ENCODE data around the gene FSTL3. TPM values are rescaled to one million over a fixed set of nuclear protein-coding genes. Genes with fewer than 3 reads are reported as not detected.

Gene FSTL3
- total and polyA plus RNA-seq, 2 of the 13 experiments (the other 11 are each of a cell fraction or from before 2014, with no cell fraction given), result 13.5 to 15.6 TPM

DNA sequence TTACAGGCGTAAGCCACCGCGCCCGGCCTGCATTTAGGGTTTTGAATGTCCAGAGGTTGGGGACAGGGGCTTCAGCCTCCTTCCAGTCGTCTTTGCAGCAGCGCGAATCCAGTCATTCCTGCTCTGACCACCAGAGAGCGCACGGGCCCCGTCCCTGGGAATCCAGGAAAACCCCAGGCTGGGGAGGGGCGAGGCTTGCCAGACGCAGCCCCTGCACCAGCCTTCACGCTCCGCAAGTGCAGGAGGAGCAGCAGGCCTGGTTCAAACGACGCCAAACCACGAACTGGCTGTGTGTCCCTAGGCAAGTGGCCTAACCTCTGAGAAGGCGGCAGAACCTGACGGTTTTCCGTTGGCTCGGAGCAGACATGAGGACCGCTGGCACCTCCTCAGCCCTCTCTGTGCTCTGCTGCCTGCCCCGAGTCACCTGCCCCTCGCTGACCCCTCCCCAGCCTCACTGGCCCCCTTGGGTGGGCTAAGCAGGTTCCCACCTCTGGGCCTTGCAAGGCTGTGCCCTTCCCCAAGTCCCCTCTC, 11.2 kb upstream of the FSTL3 start (continued):
- no peak for TF ChIP-seq ZNF569 (CRISPR knock-in tag; IDR thresholded peaks at IDR 0.05; ENCODE audit: borderline replicate concordance)
- TF ChIP-seq YY1 (IDR thresholded peaks at IDR 0.05; ENCODE audit: insufficient read depth, insufficient replicate concordance, low read depth, low read length), result peak; percentile 59
- peak; percentile 83 for TF ChIP-seq ZNF205 (CRISPR knock-in tag; IDR thresholded peaks at IDR 0.05)
- TF ChIP-seq PHF5A (CRISPR knock-in tag; IDR thresholded peaks at IDR 0.05; ENCODE audit: low read depth, unreplicated experiment), result no peak
- TF ChIP-seq NCOA5 (CRISPR knock-in tag; IDR thresholded peaks at IDR 0.05), result no peak
- TF ChIP-seq ZBTB20 (CRISPR knock-in tag; IDR thresholded peaks at IDR 0.05; ENCODE audit: borderline replicate concordance, low read depth), result no peak
- no peak for TF ChIP-seq ZNF431 (CRISPR knock-in tag; IDR thresholded peaks at IDR 0.05; ENCODE audit: borderline replicate concordance, low read depth)
- peak; percentile 75 for TF ChIP-seq HDAC2 (CRISPR knock-in tag; IDR thresholded peaks at IDR 0.05)
- TF ChIP-seq MEF2D (CRISPR knock-in tag; IDR thresholded peaks at IDR 0.05), result peak; percentile 38; the same call in 1 of the 2 replicates
- peak; percentile 33; the same call in 1 of the 2 replicates for TF ChIP-seq ZNF605 (CRISPR knock-in tag; IDR thresholded peaks at IDR 0.05)
- no peak for TF ChIP-seq NR2F6 (IDR thresholded peaks at IDR 0.05)
- TF ChIP-seq NR2F6 (CRISPR knock-in tag; IDR thresholded peaks at IDR 0.05), result peak; percentile 32; the same call in 1 of the 2 replicates
- TF ChIP-seq NCOA1 (CRISPR knock-in tag; IDR thresholded peaks at IDR 0.05), result 0 out of 2 replicates have a peak, but pooled peaks have one; percentile 89
- peak; percentile 78 for TF ChIP-seq ZFX (CRISPR knock-in tag; IDR thresholded peaks at IDR 0.05; ENCODE audit: low read depth)
- TF ChIP-seq MTF1 (CRISPR knock-in tag; IDR thresholded peaks at IDR 0.05), result no peak
- TF ChIP-seq, protein P1, sequence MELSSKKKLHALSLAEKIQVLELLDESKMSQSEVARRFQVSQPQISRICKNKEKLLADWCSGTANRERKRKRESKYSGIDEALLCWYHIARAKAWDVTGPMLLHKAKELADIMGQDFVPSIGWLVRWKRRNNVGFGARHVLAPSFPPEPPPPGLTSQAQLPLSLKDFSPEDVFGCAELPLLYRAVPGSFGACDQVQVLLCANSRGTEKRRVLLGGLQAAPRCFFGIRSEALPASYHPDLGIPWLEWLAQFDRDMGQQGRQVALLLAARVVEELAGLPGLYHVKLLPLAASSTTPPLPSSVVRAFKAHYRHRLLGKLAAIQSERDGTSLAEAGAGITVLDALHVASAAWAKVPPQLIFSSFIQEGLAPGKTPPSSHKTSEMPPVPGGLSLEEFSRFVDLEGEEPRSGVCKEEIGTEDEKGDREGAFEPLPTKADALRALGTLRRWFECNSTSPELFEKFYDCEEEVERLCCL (CRISPR knock-in tag; IDR thresholded peaks at IDR 0.05; ENCODE audit: borderline replicate concordance), result no peak
- peak; percentile 79 for TF ChIP-seq ZFY (CRISPR knock-in tag; IDR thresholded peaks at IDR 0.05)
- TF ChIP-seq, protein P2, sequence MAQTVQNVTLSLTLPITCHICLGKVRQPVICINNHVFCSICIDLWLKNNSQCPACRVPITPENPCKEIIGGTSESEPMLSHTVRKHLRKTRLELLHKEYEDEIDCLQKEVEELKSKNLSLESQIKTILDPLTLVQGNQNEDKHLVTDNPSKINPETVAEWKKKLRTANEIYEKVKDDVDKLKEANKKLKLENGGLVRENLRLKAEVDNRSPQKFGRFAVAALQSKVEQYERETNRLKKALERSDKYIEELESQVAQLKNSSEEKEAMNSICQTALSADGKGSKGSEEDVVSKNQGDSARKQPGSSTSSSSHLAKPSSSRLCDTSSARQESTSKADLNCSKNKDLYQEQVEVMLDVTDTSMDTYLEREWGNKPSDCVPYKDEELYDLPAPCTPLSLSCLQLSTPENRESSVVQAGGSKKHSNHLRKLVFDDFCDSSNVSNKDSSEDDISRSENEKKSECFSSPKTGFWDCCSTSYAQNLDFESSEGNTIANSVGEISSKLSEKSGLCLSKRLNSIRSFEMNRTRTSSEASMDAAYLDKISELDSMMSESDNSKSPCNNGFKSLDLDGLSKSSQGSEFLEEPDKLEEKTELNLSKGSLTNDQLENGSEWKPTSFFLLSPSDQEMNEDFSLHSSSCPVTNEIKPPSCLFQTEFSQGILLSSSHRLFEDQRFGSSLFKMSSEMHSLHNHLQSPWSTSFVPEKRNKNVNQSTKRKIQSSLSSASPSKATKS (CRISPR knock-in tag; IDR thresholded peaks at IDR 0.05), result no peak
- no peak for TF ChIP-seq SRSF4 (IDR thresholded peaks at IDR 0.05; ENCODE audit: low read depth, low read length, poor library complexity, severe bottlenecking)
- TF ChIP-seq ZBTB7B (CRISPR knock-in tag; IDR thresholded peaks at IDR 0.05), result peak; percentile 89; the same call in 1 of the 2 replicates
- no peak for TF ChIP-seq DNMT3B (CRISPR knock-in tag; conservative IDR thresholded peaks at IDR 0.05)
- TF ChIP-seq ZNF225 (CRISPR knock-in tag; IDR thresholded peaks at IDR 0.05), result peak; percentile 76

Measured in HepG2 (cell line).